Measurements from ENCODE around the gene TSSC4.

TSSC4 gene

DNA sequence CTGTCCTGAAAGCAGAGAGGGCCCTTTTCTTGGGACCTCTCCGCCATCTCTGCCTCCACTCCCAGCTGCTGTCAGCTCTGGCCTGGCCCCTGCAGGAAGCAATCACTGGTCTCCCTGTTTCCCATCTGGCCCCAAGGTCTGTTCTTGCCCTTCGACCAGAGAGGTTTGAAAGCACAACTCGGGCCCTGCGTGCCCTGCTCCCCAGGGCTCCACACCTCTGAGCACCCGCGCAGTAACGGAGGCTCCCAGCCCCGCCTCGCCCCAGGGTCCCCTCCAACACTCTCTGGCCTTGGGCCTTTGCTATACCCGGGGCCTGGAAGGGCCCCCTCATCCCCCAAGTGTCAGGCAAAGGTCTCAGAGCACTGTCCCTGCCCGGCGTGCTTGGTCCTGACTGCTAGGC is 31.2 kb upstream of the TSSC4 start:
- Histone ChIP-seq H3K9ac (ENCODE audit: low read length in 2 of 2) (no peak overlapping the region), H3K4me1 (ENCODE audit: control insufficient read depth, insufficient read depth, low read length) (peaks cover 14% of the 10 kb centered on the region), H3K36me3 (ENCODE audit: control insufficient read depth in 2 of 2, insufficient read depth in 2 of 2, low read length in 2 of 2) (no peaks in the 10 kb centered on the region), H3K27ac (ENCODE audit: low read length) (no peak overlapping the region), H3K27me3 (ENCODE audit: control insufficient read depth in 1 of 2, insufficient read depth in 2 of 2, low read length in 2 of 2) (no peaks in the 10 kb centered on the region), H3K4me3 (ENCODE audit: low read length in 2 of 2) (no peak overlapping the region), H3K9me3 (ENCODE audit: control insufficient read depth in 2 of 2, low read length in 2 of 2) (no peaks in the 10 kb centered on the region)

- Histone ChIP-seq H3K4me3 (ENCODE audit: low read length in 2 of 2) (no peak overlapping the region), H3K27me3 (ENCODE audit: control insufficient read depth in 1 of 2, insufficient read depth in 2 of 2, low read length in 2 of 2) (no peaks in the 10 kb centered on the region), H3K27ac (ENCODE audit: low read length) (no peak overlapping the region), H3K9me3 (ENCODE audit: control insufficient read depth in 2 of 2, low read length in 2 of 2) (no peaks in the 10 kb centered on the region), H3K36me3 (ENCODE audit: control insufficient read depth in 2 of 2, insufficient read depth in 2 of 2, low read length in 2 of 2) (no peaks in the 10 kb centered on the region), H3K9ac (ENCODE audit: low read length in 2 of 2) (no peak overlapping the region), H3K4me1 (ENCODE audit: control insufficient read depth, insufficient read depth, low read length) (peaks cover 14% of the 10 kb centered on the region)
These were observed 30.7 kb upstream of the TSSC4 start for GRCh38 chr11:2369896-2370295.

DNA sequence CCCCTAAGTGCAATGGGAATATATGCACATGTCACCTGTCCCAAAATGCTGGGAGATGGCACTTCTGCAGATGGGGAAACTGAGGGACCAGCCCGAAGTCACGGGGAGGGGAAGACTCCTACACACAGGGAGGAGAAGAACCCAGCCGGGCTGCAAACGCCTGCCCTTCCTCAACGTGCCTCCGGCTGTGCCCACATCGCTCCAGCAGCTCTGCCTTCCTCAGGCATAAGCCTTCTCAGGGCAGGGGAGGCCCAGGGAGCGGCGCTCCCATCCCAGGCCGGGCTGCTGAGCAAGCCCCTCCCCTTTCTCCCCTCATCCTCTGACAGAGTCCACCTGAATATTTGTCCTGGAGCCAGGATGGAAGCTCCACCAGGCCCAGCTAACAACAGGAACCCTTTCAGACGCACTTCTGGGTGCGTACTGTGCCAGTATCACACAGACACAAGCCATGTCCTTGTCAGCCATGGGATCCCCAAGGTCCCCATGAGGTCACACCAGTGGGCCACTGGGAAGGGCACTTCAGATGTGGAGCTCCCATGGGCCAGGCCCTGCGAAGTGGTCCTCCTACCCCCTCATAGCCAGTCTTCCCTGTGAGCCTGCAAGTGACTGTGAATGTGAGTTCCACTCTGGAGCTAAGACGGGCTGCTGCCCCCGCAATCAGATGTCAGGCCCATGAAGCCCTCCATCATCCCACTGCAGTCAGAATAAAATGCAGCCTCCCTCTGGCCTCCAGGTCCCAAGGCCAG is 25.9 kb upstream of the TSSC4 start:
- Histone ChIP-seq H3K4me1 (ENCODE audit: control insufficient read depth, insufficient read depth, low read length) (peaks cover 21% of the 10 kb centered on the region), H3K36me3 (ENCODE audit: control insufficient read depth in 2 of 2, insufficient read depth in 2 of 2, low read length in 2 of 2) (no peaks in the 10 kb centered on the region), H3K4me3 (ENCODE audit: low read length in 2 of 2) (no peak overlapping the region), H3K27me3 (ENCODE audit: control insufficient read depth in 1 of 2, insufficient read depth in 2 of 2, low read length in 2 of 2) (no peaks in the 10 kb centered on the region), H3K9ac (ENCODE audit: low read length in 2 of 2) (no peak overlapping the region), H3K9me3 (ENCODE audit: control insufficient read depth in 2 of 2, low read length in 2 of 2) (no peaks in the 10 kb centered on the region), H3K27ac (ENCODE audit: low read length) (no peak overlapping the region)

DNA sequence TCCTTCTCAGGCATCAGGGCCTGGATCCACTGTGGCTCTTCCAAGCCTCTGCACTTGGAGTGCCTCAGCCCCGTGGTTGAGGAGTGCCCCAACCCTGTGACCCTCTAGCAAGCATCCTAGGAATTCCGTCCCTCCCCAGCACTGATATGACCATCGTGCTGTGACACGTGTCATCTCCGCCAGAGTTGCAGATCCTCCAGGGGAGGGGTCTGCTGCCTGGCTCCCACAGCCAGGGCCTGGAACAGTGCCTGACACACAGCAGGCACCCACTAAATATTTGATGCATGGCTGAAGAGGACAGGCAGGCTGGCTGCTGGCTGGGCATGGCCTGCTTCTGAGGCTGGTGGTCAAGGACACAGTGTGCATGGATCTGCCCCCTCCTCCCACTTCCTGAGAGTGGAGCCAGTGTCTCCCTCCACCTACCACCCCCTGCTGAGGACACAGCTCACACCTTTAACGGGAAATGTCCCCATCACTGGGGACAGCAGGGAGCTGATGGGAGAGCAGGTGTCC is 25.2 kb upstream of the TSSC4 start:
- H3K4me3 ChIP-seq (ENCODE audit: low read length in 2 of 2), result no peak overlapping the region
- no peaks in the 10 kb centered on the region for H3K27me3 ChIP-seq (ENCODE audit: control insufficient read depth in 1 of 2, insufficient read depth in 2 of 2, low read length in 2 of 2)
- peaks cover 29% of the 10 kb centered on the region for H3K4me1 ChIP-seq (ENCODE audit: control insufficient read depth, insufficient read depth, low read length)
- H3K36me3 ChIP-seq (ENCODE audit: control insufficient read depth in 2 of 2, insufficient read depth in 2 of 2, low read length in 2 of 2), result no peaks in the 10 kb centered on the region
- no peak overlapping the region for H3K27ac ChIP-seq (ENCODE audit: low read length)
- no peak overlapping the region for H3K9ac ChIP-seq (ENCODE audit: low read length in 2 of 2)
- H3K9me3 ChIP-seq (ENCODE audit: control insufficient read depth in 2 of 2, low read length in 2 of 2), result no peaks in the 10 kb centered on the region

- H3K9me3 ChIP-seq (ENCODE audit: control insufficient read depth in 2 of 2, low read length in 2 of 2), result no peaks in the 10 kb centered on the region
- no peaks in the 10 kb centered on the region for H3K27me3 ChIP-seq (ENCODE audit: control insufficient read depth in 1 of 2, insufficient read depth in 2 of 2, low read length in 2 of 2)
- no peak overlapping the region for H3K27ac ChIP-seq (ENCODE audit: low read length)
- H3K36me3 ChIP-seq (ENCODE audit: control insufficient read depth in 2 of 2, insufficient read depth in 2 of 2, low read length in 2 of 2), result no peaks in the 10 kb centered on the region
- H3K4me3 ChIP-seq (ENCODE audit: low read length in 2 of 2), result no peak overlapping the region
- H3K4me1 ChIP-seq (ENCODE audit: control insufficient read depth, insufficient read depth, low read length), result peaks cover 36% of the 10 kb centered on the region
- H3K9ac ChIP-seq (ENCODE audit: low read length in 2 of 2), result no peak overlapping the region
These were observed 24.5 kb upstream of the TSSC4 start for GRCh38 chr11:2375964-2376551.

- H3K4me1 ChIP-seq (ENCODE audit: control insufficient read depth, insufficient read depth, low read length), result peaks cover 44% of the 10 kb centered on the region
- peak within 1 kb of the TSS; percentile 96 for H3K9ac ChIP-seq (ENCODE audit: low read length in 2 of 2)
- H3K36me3 ChIP-seq (ENCODE audit: control insufficient read depth in 2 of 2, insufficient read depth in 2 of 2, low read length in 2 of 2), result no peaks in the 10 kb centered on the region
- H3K27ac ChIP-seq (ENCODE audit: low read length), result peak within 1 kb of the TSS; percentile 93
- no peaks in the 10 kb centered on the region for H3K27me3 ChIP-seq (ENCODE audit: control insufficient read depth in 1 of 2, insufficient read depth in 2 of 2, low read length in 2 of 2)
- H3K9me3 ChIP-seq (ENCODE audit: control insufficient read depth in 2 of 2, low read length in 2 of 2), result no peaks in the 10 kb centered on the region
- peak within 1 kb of the TSS; percentile 93 for H3K4me3 ChIP-seq (ENCODE audit: low read length in 2 of 2)
These were observed 23.6 kb upstream of the TSSC4 start, which contains the start of gene CD81 for GRCh38 chr11:2376751-2377451. TSS of gene CD81 (plus strand) at chr11:2377310. CDS start at chr11:2377550, 240 bp downstream.

DNA sequence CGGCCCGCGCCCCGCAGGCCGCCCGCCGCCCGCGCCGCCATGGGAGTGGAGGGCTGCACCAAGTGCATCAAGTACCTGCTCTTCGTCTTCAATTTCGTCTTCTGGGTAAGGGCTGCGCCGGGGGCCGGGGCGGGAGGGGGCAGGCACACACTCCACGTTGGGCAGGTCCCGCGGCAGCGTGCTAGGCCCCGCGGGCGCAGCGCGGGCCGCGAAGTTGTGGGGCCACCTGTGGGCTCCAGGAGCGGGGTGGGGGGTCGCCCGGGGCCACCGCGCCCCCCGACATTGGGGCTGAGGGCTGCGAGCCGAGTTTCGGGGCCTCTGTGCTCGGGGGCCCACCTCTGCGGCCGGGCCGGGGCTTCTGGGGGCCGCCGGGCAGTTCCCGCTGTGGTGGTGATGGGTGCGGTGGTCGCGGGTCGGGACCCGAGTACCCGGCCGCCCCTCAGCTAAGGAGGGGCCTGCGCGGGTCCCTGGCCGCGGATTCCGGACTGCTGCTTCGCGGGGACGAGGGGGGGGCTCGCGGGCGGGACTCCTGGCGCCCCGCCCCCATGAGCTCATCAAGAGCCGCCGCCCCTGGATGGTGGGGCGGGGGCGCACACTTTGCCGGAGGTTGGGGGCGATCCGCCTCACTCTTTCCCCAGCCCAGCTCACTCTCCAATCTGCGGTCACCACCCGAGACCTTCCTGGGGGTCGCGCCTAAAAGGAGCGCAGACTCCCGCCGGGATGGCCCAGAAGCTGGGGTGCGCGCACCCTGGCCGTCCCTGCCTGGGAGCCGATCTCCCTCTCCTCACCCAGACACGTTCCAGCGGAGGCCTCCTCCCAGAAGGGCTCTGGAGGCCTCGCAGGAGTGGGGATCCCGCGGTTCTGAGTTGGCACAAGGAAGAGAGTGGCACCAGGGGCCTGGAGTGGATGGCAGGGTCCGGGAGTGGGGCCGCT is 22.8 kb upstream of the TSSC4 start:
- peak overlapping the region; percentile 93 for H3K27ac ChIP-seq (ENCODE audit: low read length)
- no peaks in the 10 kb centered on the region for H3K36me3 ChIP-seq (ENCODE audit: control insufficient read depth in 2 of 2, insufficient read depth in 2 of 2, low read length in 2 of 2)
- H3K9me3 ChIP-seq (ENCODE audit: control insufficient read depth in 2 of 2, low read length in 2 of 2), result no peaks in the 10 kb centered on the region
- H3K9ac ChIP-seq (ENCODE audit: low read length in 2 of 2), result peak overlapping the region; percentile 96
- peak overlapping the region; percentile 93 for H3K4me3 ChIP-seq (ENCODE audit: low read length in 2 of 2)
- H3K4me1 ChIP-seq (ENCODE audit: control insufficient read depth, insufficient read depth, low read length), result peaks cover 53% of the 10 kb centered on the region
- H3K27me3 ChIP-seq (ENCODE audit: control insufficient read depth in 1 of 2, insufficient read depth in 2 of 2, low read length in 2 of 2), result no peaks in the 10 kb centered on the region

DNA sequence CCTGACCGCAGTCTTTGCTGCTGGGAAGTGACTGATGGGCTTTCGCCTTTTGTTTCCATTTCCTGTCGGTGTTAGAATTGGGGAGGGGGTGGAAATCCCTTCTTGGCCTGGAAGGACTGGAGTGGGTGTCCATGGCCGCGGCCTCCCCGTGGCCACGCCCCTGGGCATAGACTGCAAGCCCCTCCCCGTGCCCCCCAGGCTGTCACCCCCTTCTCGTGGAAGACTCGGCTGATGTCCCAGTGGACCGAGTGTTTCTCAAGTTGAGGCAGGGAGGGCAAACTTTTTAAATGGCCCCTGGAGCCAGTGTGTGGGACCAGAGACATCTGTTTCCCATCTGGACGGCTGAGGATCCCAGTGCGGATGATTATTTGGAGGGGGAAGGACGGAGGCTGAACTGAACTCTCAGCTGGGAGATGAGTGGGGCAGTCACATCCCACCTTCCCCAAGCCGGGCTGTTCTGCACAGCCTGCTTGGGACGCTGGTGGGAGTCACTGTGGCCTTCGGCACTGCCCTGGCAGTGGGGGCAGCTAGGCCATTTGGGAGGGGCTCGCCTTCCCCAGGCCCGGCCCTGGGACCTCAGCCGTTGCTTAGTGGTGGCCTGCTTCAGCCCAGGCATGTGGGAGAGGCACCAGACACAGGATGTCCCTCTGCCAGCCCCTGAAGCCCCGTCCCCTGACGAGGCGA is 21.9 kb upstream of the TSSC4 start:
- Histone ChIP-seq H3K9me3 (ENCODE audit: control insufficient read depth in 2 of 2, low read length in 2 of 2) (no peaks in the 10 kb centered on the region), H3K36me3 (ENCODE audit: control insufficient read depth in 2 of 2, insufficient read depth in 2 of 2, low read length in 2 of 2) (no peaks in the 10 kb centered on the region), H3K4me1 (ENCODE audit: control insufficient read depth, insufficient read depth, low read length) (peaks cover 62% of the 10 kb centered on the region)

DNA sequence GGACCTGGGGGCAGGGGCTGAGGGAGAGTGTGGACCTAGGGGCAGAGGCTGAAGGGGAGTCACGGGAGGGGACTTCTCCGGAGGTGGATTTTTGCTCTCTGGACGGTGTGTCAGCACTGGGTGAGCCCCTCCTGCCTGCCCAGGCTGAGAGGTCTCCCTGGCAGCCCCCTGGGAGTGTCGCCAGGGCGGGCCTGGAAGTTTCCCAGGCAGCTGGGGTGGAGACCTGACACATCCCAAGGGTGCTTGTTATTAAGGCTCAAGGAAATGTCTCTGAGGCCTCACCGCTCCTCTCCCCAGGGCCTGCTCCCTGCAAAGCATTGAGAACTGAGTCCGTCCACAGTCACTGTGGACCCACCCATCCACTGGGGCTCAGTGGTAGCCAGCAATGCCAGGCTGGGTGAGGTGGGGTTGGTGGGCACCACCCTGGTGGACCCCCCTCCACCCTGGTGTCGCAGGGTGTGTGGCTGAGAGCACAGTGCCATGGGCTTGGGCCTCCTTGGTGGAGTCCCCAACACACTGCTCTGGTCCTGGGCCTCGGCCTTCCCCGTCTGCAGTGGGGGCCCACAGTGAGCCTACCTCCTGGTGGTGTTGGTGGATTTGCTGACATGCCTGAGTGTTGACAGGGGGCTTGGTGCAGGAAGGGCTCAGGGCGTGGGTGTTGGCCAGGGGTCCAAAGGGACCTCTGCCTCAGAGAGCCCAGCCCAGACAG is 20.9 kb upstream of the TSSC4 start:
- Histone ChIP-seq H3K27me3 (ENCODE audit: control insufficient read depth in 1 of 2, insufficient read depth in 2 of 2, low read length in 2 of 2) (no peaks in the 10 kb centered on the region), H3K9ac (ENCODE audit: low read length in 2 of 2) (peak overlapping the region; percentile 51 to 96), H3K4me1 (ENCODE audit: control insufficient read depth, insufficient read depth, low read length) (peaks cover 68% of the 10 kb centered on the region), H3K4me3 (ENCODE audit: low read length in 2 of 2) (peak overlapping the region; percentile 93), H3K36me3 (ENCODE audit: control insufficient read depth in 2 of 2, insufficient read depth in 2 of 2, low read length in 2 of 2) (no peaks in the 10 kb centered on the region), H3K9me3 (ENCODE audit: control insufficient read depth in 2 of 2, low read length in 2 of 2) (no peaks in the 10 kb centered on the region), H3K27ac (ENCODE audit: low read length) (peak overlapping the region; percentile 93)

More for the DNA sequence above, 21.9 kb upstream of the TSSC4 start:
- Histone ChIP-seq H3K27ac (ENCODE audit: low read length) (peak overlapping the region; percentile 93), H3K9ac (ENCODE audit: low read length in 2 of 2) (peak overlapping the region; percentile 96), H3K4me3 (ENCODE audit: low read length in 2 of 2) (peak overlapping the region; percentile 93), H3K27me3 (ENCODE audit: control insufficient read depth in 1 of 2, insufficient read depth in 2 of 2, low read length in 2 of 2) (no peaks in the 10 kb centered on the region)
